Left lung (tissue), 10 donors: ENCODE data around the gene UBASH3A. TPM values are rescaled to one million over a fixed set of nuclear protein-coding genes. Genes with fewer than 3 reads are reported as not detected.
"Not testable (repeated sequence)": the region's sequence is repeated elsewhere in the genome, so short reads cannot be mapped to it uniquely, and the experiment has no call there.

ENCODE experiments used
- ATAC-seq: fragments of 200-7000 bp; cut with Tn5 transposase; one replicate; pipeline ENCODE4 v1.9.1; 2020; ENCODE audit warnings: moderate library complexity
- DNase-seq, 4 donors: peaks; one replicate each; pipeline ENCODE4 v3.0.0-alpha.2; 2013 to 2020
- H3K27ac ChIP-seq, 2 donors: fragments of 200-600 bp; sonication (generic) in 1 of 2; one replicate each; pipeline versions ENCODE4 v1.5.0 to v1.8.0; 2020 to 2021
- H3K27me3 ChIP-seq, 2 donors: fragments of 200-600 bp; sonication (generic) in 1 of 2; one replicate each; pipeline versions ENCODE4 v1.5.0 to v1.8.0; 2020 to 2021
- H3K36me3 ChIP-seq, 2 donors: fragments of 200-600 bp; sonication (generic) in 1 of 2; one replicate each; pipeline versions ENCODE4 v1.5.0 to v1.8.0; 2020 to 2021
- H3K4me1 ChIP-seq, 2 donors: fragments of 200-600 bp; one replicate each; pipeline ENCODE4 v1.8.0; 2021
- H3K4me3 ChIP-seq, 2 donors: fragments of 200-600 bp; sonication (generic) in 1 of 2; one replicate each; pipeline versions ENCODE4 v1.5.0 to v1.8.0; 2020 to 2021; ENCODE audit warnings: mild to moderate bottlenecking in 1 of 2
- H3K9me3 ChIP-seq, 2 donors: fragments of 200-600 bp; sonication (generic) in 1 of 2; one replicate each; pipeline versions ENCODE4 v1.5.0 to v1.8.0; 2020 to 2021
- CTCF ChIP-seq, 2 donors: fragments of 200-600 bp; sonication (generic) in 1 of 2; IDR thresholded peaks; one replicate each; pipeline versions ENCODE4 v1.5.0 to v1.8.0; 2021; ENCODE audit warnings: antibody characterized with exemption in 2 of 2
- intact Hi-C, 2 donors: fragments of 100-400 bp; cut with DNase I; formaldehyde crosslinking; loops; one replicate each; pipeline versions ENCODE4 v1.11.2 to v1.14.2; 2022
- polyA plus RNA-seq, 6 donors: library from polyadenylated mRNA; unstranded; fragments of 120-200 nt; gene quantifications; one replicate each; pipeline ENCODE4 v1.2.1, GENCODE V29; 2013; ENCODE audit not compliant: insufficient read length in 6 of 6
- total RNA-seq, 2 donors: library from RNA; stranded (reverse); fragmentation: NEBNext Ultra II Directional; extraction: Animal tissue kit (Norgen Biotek cat#: 25700); gene quantifications; one replicate each; pipeline ENCODE4 v1.2.1, GENCODE V29; 2021
- donor health status: DM: no; HTN: yes; CAD: no.
- donor health status: DM: no; HTN: no; CAD: no.

The UBASH3A gene
- total and polyA plus RNA-seq, 8 donors = 0.08 to 1.3 (median 0.24) TPM

- no peak for TF ChIP-seq CTCF (IDR thresholded peaks at IDR 0.05)
- intact Hi-C loops = no loop called here
- H3K27ac ChIP-seq = no peak overlapping the region
- no peaks in the 10 kb centered on the region for H3K36me3 ChIP-seq
- DNase-seq (no peak), ATAC-seq (no peak)
- no peak overlapping the region for H3K4me3 ChIP-seq
- H3K9me3 ChIP-seq = no peaks in the 10 kb centered on the region
- no peaks in the 10 kb centered on the region for H3K27me3 ChIP-seq
- H3K4me1 ChIP-seq = peaks cover 0 to 12% of the 10 kb centered on the region in 2 donors
Measured at GRCh38 chr21:42466700-42467099, 63.0 kb downstream of the UBASH3A start.

- no peak for ATAC-seq
- no peak overlapping the region for H3K4me3 ChIP-seq
- intact Hi-C loops = no loop called here
Measured at GRCh38 chr21:42467140-42467983, 63.7 kb downstream of the UBASH3A start.

GRCh38 chr21:42468491-42469131 is 64.9 kb downstream of the UBASH3A start:
- DNase-seq (no peak), ATAC-seq (no peak)
- Histone ChIP-seq H3K4me1 (peaks cover 0 to 14% of the 10 kb centered on the region in 2 donors), H3K4me3 (no peak overlapping the region), H3K27me3 (no peaks in the 10 kb centered on the region), H3K36me3 (no peaks in the 10 kb centered on the region), H3K9me3 (no peaks in the 10 kb centered on the region), H3K27ac (no peak overlapping the region)
- intact Hi-C loops = no loop called here
- no peak for TF ChIP-seq CTCF (IDR thresholded peaks at IDR 0.05)

More at GRCh38 chr21:42467140-42467983, 63.7 kb downstream of the UBASH3A start:
- Histone ChIP-seq H3K36me3 (no peaks in the 10 kb centered on the region), H3K9me3 (no peaks in the 10 kb centered on the region), H3K27me3 (no peaks in the 10 kb centered on the region), H3K27ac (no peak overlapping the region), H3K4me1 (peaks cover 0 to 12% of the 10 kb centered on the region in 2 donors)
- no peak for TF ChIP-seq CTCF (IDR thresholded peaks at IDR 0.05)
- DNase-seq = no peak

GRCh38 chr21:42469272-42469671 is 65.6 kb downstream of the UBASH3A start:
- DNase-seq (no peak), ATAC-seq (no peak)
- H3K4me3 ChIP-seq = no peak overlapping the region
- H3K36me3 ChIP-seq = no peaks in the 10 kb centered on the region
- TF ChIP-seq CTCF (IDR thresholded peaks at IDR 0.05) = no peak
- no peak overlapping the region for H3K27ac ChIP-seq
- intact Hi-C loops = no loop called here
- peaks cover 0 to 19% of the 10 kb centered on the region in 2 donors for H3K4me1 ChIP-seq
- no peaks in the 10 kb centered on the region for H3K27me3 ChIP-seq
- no peaks in the 10 kb centered on the region for H3K9me3 ChIP-seq

- H3K27me3 ChIP-seq, H3K36me3 ChIP-seq, DNase-seq, H3K4me3 ChIP-seq, H3K27ac ChIP-seq, ATAC-seq, intact Hi-C loops, H3K9me3 ChIP-seq: not testable (repeated sequence)
- peaks cover 0 to 19% of the 10 kb centered on the region in 2 donors for H3K4me1 ChIP-seq
Measured at GRCh38 chr21:42469726-42470125, 66.0 kb downstream of the UBASH3A start.
